Activated CD4-positive, alpha-beta T cell treated with anti-CD3 and anti-CD28 coated beads, Interleukin-2, amount 50 U/mL, for 24 hours (primary cell): Measurements from ENCODE around the gene USP54.

Experiments
- DNase-seq, 2 donors: peaks; one replicate each; pipeline ENCODE4 v3.0.0-alpha.2; 2020; ENCODE audit warnings: low read depth in 1 of 2, low spot score in 1 of 2

The USP54 gene

DNA sequence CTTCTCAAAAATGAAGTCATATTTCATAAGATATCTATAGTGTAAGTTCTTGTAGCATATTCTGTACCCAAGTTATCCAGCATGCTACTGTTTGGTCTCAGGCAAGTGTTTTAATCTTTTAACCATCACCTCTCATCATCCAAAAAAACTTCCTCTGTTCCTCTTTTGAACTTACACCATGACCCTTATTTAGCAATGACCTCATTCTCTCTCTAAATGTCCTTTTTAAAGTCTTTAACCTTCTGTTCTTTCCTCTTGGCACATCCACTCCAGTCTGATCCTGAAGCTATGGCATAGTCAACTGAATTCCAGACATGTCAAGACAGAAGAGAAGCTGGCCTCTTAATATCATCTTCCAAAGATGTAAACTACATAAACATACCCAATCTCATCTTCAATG, 121.6 kb downstream of the USP54 start:
- DNase-seq, result no peak

DNA sequence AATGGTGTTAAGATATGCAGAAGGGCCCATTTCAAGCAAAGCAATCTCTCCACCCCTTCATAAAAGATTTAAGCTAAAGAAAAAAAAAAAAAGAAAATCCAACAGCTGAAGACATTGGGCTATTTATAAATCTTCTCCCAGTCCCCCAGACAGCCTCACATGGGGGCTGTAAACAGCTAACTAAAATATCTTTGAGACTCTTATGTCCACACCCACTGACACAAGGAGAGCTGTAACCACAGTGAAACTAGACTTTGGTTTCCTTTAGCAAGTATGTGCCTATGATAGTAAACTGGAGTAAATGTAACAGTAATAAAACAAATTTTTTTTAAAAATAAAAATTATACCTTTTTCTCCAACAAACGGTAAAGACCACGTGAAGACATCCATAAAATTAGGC, 123.9 kb downstream of the USP54 start:
- DNase-seq, result no peak

DNA sequence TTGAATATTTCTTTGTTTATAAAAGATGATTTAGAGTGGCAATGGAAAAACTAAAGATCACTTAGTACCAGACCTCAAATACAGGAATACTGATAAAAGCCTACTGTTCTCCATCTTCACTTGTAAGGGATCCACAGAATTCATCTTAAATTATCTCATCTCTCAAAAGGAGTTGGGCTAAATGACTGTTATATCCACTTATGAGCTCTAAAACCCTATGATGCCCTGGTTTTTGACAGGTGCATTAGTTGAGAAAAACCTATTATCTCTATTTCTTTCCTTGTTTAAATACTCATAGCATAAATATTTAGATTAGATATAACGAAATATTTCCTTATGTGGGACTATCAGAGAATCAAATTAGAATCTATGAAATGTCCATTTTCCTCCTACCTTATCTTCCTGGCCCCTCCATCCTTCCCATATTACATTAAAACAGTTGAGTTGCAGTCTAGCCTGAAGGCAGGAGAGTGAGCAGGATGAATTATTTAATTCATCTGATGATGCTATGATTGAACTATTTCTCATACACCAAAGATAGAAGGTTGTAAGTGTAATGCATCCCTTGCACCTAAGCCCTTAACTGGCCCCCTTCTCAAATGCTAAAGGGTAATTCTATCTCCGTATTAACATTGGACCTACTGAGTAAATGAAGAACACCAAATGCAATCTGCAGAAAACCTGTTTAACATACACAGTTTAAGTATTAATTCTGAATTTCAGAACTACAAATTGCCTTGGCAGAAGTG, 125.0 kb downstream of the USP54 start:
- no peak for DNase-seq

DNA sequence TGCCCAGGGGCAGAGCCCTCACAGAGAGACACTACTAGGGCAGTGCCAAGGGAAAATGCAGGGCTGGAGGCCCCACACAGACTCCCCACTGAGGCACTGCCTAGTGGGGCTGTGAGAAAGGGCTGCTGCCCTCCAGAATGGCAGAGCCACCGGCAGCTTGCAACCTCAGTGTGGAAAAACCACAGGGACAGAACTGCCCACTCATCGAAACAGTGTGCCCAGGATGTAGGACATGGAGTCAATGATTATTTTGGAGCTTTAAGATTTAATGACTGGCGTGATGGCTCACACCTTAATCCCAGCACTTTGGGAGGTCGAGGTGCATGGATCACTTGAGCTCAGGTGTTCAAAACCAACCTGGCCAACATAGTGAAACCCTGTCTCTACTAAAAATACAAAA, 130.2 kb downstream of the USP54 start:
- no peak for DNase-seq

DNA sequence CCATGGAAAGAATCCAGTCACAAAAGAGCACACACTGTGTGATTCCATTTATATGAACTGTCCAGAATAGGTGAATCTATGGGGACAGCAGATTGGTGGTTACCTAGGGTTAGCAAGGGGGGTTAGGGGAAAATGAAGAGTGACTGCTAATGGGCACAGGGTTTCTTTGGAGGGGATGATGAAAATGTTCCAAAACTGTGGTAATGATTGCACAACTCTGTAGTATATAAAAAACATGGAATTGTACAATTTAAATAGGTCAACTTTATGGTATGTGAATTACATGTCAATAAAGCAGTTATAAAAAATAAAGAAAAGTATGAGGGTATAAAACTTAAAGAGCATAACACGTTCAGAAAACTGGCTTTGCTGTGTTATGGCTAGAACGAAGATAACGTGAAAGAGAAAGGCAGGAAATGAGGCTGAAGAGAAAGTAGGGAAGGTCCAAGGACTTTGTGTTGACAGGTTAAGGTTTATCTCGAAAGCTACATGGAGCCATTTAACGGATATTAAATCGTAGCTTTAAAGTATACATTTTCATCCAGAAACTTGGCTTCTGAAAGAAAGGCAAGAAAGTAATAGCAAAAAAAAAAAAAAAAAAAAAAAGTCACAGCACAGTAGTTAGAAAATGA, 131.3 kb downstream of the USP54 start:
- no peak for DNase-seq

DNA sequence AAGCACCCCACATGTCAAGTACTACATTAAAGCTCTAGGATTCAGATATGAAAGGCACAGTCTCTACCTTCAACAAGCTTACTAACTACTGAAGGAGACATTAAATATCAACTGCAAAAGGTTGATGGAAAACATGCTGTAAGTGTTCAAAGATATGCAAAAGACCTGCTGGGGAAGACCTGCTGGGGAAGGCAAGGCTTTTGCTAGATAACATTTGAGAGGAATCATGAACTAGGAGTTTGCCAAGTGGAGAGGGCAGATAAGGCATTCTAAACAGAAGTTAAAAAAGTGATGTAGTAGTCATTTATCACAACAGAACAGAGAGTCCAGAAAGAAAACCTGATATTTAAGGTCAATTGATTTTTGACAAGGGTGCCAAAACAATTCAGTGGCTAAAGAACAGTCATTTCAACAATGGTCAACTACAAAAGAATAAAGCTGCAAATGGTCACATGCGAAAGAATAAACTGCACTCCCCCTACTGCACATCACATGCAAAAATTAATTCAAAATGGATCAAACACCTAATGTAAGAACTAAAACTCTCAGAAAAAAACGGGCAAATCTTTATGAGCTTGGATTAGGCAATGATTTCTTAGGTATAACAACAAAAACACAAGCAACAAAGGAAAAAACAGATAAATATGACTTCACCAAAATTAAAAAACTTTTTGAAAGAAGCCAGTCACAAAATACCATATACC, 134.8 kb downstream of the USP54 start:
- DNase-seq, result no peak

DNA sequence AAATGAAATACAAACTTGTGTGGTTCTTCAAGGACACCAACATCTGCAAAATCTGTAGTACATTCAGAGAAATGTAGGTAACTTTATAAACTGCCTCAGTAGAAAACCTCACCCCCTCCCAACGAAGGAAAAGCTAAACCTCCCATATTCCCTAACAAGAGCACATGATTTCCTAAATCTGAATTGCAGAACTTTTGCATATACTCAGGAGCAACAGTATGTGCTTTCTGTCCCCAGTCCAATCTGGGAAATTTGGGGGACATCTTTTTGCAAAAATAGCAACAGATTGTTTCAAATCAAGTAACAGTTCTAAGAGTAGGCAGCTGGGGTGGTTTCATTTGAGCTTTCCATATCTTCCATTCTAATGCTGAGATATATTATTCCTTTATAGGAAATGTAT, 142.0 kb downstream of the USP54 start:
- DNase-seq, result no peak

DNA sequence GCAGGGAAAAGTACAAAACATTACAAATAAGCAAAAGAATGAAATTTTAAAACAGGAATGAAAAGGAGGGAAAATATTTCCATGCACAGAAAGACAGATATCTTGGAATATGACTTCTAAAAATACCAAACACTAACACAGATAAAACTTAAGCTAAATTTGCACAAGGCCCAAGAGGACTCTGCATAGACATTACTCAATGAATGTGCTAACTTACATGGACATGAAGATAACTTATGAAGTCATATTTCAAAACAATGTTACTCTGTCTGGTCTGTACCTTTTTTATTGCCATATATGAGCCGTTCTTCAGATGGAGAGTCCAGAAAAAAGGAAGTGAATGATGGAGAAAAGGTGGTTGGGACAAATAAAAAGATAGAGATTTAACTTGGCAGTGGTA, 142.8 kb downstream of the USP54 start:
- DNase-seq, result no peak
